COR-L47 (cell line): ENCODE data around the gene CALY.
"Not testable (repeated sequence)": the region's sequence is repeated elsewhere in the genome, so short reads cannot be mapped to it uniquely, and the experiment has no call there.

Experiments used
- DNase-seq: peaks from one replicate; lab custom pipeline; 2025; lab: John Stamatoyannopoulos, UW

The CALY gene

GRCh38 chr10:133336577-133337369, at the start of gene CALY:
TSS of gene CALY (minus strand) at chr10:133336896. CDS start at chr10:133328989, 7,907 bp downstream.
- DNase-seq = no peak

DNA sequence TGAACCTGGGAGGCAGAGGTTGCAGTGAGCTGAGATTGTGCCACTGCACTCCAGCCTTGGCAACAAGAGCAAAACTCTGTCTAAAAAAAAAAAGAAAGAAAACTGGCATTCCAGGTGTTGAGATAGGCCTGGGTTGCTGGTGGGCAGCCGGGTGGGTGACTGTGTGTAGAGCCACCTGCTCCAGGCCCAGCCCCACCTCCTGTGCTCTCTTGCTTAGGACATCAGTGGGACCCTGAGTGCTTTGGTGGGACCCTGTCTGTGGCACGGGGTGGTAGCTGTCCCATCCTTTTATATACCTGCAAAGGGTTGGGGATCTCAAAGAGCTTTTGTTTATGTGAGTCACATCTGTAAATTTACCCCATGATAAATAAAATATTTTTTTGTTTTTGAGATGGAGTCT, 48.5 kb upstream of the CALY start:
- DNase-seq = no peak

DNA sequence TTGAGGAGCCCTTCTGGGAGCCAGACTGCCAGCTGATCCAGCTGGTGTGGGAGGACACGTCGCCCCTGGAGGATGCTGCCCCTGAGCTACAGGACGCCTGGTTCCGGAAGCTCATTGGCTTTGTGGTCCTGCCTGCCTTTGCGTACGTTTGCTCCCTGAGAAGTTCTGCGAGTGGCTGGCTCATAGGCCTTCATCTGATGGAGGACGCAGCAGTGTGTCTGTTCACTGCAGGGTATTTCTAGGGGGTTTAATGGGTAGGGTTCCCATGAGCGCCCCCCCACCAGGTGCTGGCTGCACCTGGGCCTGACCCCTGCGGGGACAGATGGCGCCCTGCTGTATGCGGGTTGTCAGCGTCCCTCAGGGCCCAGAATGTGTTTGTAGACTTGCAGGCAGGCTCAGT, 47.4 kb upstream of the CALY start:
- no peak for DNase-seq

GRCh38 chr10:133383551-133383950, 46.9 kb upstream of the CALY start:
- no peak for DNase-seq

DNA sequence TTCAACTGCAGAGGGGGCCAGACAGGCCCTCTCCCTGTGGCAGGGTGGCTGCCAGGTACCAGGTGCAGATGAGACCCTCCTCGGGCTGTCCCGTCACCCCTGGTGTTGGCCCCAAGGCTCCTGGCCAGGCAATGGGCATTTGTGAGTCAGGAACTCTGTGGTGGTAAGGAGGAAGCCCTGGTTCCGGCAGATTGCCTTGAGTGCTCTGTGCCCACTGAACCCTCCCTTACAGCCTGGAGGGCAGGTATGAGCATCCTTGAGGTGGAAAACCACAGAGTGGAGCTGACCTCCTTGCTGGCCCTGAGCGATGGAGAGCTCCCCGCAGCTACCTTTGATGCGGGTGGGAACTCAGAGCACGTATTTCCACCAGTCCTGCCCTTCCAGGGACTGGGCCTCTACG, 44.3 kb upstream of the CALY start:
- no peak for DNase-seq

DNA sequence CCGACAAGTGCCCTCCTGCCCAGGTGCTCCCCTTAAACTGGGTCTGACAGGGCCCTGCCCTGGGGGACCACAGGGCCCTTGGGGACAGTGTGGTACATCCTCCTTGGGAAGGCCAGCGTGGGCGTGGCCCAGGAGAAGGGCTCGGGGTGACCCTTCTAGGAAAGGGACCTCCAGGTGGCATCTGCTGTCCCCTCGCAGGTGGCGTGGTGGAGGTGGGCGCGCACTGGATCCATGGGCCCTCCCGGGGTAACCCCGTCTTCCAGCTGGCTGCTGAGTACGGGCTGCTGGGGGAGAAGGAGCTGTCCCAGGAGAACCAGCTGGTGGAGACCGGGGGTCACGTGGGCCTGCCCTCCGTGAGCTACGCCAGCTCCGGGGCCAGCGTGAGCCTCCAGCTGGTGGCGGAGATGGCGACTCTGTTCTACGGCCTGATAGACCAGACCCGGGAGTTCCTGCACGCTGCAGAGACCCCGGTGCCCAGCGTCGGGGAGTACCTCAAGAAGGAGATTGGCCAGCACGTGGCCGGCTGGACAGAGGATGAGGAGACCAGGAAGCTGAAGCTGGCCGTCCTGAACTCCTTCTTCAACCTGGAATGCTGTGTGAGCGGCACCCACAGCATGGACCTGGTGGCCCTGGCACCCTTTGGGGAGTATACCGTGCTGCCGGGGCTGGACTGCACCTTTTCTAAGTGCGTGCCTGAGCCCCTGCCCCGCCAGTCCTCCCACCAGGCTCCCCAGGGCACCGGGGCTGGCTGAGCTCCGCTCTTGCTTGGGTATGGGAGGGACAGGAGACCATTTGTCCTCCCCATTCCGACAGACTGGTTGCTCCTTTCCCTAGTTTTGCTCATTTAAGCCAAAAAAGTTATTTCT, 43.3 kb upstream of the CALY start:
- no peak for DNase-seq

- no peak for DNase-seq
Observed at GRCh38 chr10:133379152-133379800, 42.6 kb upstream of the CALY start, which contains the start of gene PAOX. TSS of gene PAOX (plus strand) at chr10:133379262. CDS start at chr10:133379317, 55 bp downstream.

DNA sequence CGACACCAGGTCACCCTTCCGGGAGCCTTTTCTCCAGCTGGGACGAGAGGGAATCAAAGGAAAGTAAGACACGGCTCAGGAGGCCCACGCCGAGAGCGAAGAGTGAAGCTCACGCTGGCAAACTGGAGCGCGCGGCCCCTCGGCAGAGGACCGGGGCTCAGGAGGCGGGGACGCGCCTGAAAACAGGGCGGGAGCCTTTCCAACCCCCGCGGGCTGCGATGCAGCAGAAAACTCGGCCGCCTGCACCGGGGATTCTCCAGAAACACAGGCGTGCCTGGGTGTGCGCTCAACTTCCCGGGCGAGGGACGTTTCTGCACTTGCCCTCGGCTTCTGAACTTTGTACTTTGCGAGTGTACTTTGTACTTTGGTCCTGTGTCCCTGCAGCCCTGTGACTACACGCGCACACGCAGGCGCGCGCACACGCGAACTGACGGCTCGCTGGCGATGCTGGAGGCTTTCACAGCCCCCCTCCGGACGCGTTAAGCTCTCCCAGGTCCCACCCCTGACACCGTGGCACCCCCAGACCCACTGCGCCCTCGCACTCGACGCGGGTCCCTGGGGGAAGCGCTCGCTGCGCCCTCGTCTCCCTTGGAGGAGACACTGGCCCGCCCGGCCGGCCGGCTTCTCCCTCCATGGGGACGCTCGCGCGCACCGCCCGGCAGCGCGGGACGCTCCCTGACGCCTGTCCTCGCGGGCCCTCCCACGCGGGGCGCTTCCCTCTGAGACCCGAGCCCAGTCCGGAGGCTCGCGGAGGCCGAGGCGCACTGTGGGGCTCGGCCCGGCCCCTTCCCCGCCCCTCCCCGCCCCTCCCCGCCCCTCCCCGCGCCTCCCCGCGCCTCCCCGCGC, 41.8 kb upstream of the CALY start:
- no peak for DNase-seq

GRCh38 chr10:133377818-133378250, 41.1 kb upstream of the CALY start:
- DNase-seq = no peak

GRCh38 chr10:133377025-133377817, 40.5 kb upstream of the CALY start:
- no peak for DNase-seq

- DNase-seq = not testable (repeated sequence)
Observed at GRCh38 chr10:133376183-133376582, 39.5 kb upstream of the CALY start.

GRCh38 chr10:133375357-133376115, 38.8 kb upstream of the CALY start:
- DNase-seq = no peak

GRCh38 chr10:133373174-133374090, 36.7 kb upstream of the CALY start, which contains the start of gene ECHS1:
TSS of gene ECHS1 (minus strand) at chr10:133373354. CDS start at chr10:133373333, 21 bp downstream.
- DNase-seq = peak; percentile 80

DNA sequence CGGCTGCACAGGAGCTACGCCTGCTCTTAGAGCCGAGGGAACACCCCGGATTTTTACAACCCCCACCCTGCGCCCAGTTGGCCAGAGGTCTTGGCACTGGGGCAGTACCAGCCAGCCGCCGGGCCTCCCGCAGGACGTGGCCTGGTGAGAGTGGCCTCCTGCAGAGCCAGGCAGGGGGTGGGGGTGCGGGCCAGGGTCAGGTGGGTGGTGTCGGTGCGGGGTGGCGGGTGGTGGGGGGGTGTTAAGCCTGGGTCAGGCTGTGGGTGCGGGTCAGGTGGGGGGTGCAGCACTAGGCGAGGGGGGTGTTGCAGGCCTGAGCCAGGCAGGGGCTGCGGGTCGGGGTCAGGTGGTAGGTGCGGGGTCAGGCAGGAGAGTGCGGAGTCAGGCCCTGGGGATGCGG, 35.8 kb upstream of the CALY start:
- DNase-seq = no peak

- no peak for DNase-seq
Observed at GRCh38 chr10:133370030-133370786, 33.5 kb upstream of the CALY start.

DNA sequence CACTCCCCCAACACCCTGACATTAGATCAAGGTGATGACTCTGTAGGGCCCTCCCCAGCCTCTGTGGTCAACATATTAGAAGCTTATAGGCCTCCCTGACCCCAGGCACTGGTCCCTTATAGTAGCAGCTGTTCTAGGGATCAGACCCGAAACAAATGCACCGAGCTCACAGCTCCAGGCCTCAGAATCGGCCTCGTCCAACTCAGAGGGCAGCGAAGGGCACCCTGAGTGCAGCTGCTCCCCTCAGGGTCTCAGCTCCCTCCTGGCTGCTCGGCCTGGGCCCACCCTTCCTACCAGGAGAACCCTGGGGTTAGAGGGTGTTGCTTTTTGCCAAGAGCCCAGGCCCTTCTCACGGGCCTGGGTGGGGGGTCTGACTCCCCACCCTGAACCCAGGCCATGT, 31.5 kb upstream of the CALY start:
- no peak for DNase-seq

DNA sequence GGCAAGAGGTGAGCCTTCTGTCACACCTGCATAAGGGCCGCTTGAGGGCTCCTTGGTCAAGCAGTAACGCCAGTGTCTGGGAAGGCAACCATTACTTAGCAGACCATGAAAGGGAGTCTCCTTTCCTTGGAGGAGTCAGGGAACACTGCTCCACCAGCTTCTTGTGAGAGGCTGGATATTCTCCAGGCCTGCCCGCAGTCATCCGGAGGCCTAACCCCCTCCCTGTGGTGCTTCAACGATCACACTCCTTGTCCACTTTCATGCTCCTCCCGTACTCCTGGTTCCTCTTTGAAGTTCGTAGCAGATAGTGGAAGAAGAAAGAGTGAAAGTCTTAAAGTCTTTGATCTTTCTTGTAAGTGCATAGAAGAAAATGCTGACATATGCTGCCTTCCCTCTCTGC, 30.8 kb upstream of the CALY start:
- not testable (repeated sequence) for DNase-seq

DNA sequence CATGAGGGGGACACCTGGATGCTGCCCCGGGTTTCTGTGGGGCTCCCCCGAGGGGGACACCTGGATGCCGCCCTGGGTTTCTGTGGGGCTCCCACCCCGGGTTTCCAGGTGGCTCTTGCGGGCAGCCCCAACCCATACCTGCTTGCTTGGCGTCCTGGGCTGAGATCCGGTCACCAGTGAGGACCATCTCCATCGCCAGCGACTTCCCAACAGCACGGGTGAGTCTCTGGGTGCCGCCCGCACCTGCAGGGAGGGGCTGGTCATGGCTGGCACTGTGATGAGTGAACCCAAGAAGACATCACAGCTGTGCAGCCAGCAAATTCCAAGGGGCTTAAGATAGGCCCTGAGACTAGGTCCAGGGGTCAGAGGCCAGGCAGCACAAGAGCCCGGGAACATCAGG, 30.1 kb upstream of the CALY start:
- DNase-seq = no peak
